Lower leg skin (tissue), 4 donors: ENCODE measurements around the gene C9orf85. TPM values are rescaled to one million over a fixed set of nuclear protein-coding genes. Genes with fewer than 3 reads are reported as not detected.

Experiments used
- DNase-seq, 2 donors: peaks; one replicate each; pipeline ENCODE4 v3.0.0-alpha.2; 2019; ENCODE audit warnings: low spot score in 2 of 2
- H3K4me3 ChIP-seq: fragments of 200-600 bp; sonication (generic); 2 replicates; pipeline ENCODE4 v1.5.1; 2017; ENCODE audit warnings: mild to moderate bottlenecking, low read depth; ENCODE audit not compliant: poor library complexity, severe bottlenecking
- POLR2A ChIP-seq, 2 donors: fragments of 450-650 bp; IDR thresholded peaks; one replicate each; pipeline ENCODE4 v1.6.1; 2016 to 2017; ENCODE audit warnings: antibody characterized with exemption in 2 of 2, mild to moderate bottlenecking in 1 of 2, moderate library complexity in 1 of 2
- WGBS, 2 donors: methylation state at CpG; one replicate each; pipeline ENCODE4 v1.1.5; 2018; 5-methylcytosine and 5-hydroxymethylcytosine counted together
- intact Hi-C: fragments of 100-400 bp; cut with DNase I; formaldehyde crosslinking; loops from one replicate; pipeline ENCODE4 v1.15.0; 2023; ENCODE audit warnings: low total_unique reads
- total RNA-seq, 4 donors: library from RNA; depleted of rRNA; stranded (reverse); fragments of >200 nt; gene quantifications; one replicate each; pipeline ENCODE4 v1.1.0, GENCODE V29; 2016
- TF ChIP-seq, protein P1 (sequence below), 3 donors: fragments of 450-650 bp; IDR thresholded peaks; one replicate each; pipeline ENCODE4 v1.5.1; 2016; ENCODE audit warnings: antibody characterized with exemption in 3 of 3, mild to moderate bottlenecking in 3 of 3, moderate library complexity in 2 of 3

Gene C9orf85, protein sequence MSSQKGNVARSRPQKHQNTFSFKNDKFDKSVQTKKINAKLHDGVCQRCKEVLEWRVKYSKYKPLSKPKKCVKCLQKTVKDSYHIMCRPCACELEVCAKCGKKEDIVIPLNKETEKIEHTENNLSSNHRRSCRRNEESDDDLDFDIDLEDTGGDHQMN
- 10 to 100 TPM in 3 of 4 donors, 1 to 10 TPM in 1; 7.9 to 17.3 (median 11.5) TPM for total RNA-seq

DNA sequence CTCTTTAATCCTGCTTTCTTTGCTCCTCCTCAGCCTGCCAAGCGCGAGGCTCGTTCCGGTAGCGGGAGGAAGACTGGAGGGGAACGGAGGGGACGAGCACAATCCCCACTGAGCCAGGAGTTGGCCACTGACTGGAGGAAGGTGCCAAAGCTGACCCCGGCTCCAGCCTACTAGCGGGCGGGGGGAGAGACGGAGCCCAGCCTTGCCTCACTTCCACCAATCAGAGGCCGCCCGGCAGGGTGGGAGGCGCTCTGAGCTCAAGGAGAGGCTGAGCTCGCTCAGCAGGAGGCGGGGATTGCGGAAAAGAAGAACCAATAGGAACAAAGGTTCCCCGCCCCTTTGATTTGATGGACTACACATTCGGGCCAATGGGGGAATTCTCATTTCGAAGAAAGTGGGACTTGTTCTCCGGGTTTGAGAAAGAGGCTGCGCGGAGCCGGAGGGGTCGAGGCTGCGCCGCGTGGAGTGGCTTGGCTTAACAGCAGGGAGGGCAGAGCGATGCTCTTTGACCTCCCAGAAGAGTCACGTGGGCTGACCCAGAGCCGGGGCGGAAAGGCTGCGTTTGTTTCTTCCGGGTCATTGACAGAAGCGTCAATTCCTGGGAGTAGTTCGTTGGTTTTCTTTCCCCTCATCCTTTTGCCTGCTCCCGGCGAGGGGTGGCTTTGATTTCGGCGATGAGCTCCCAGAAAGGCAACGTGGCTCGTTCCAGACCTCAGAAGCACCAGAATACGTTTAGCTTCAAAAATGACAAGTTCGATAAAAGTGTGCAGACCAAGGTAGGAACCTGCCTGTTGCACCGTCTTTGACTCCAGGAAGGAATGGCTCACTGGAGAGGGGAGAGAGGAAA lies at the start of gene C9orf85, which contains the start of gene ABHD17B:
C9orf85 (plus strand) TSS at position 579 of the 847 bp plus-strand sequence; CDS start at position 675, 96 bp downstream.
ABHD17B (minus strand) TSS at position 133 of the 847 bp plus-strand sequence. CDS start 36,113 bp downstream, outside the sequence.
- WGBS, 2 donors, result 0% methylated on average over 44 to 45 of the region's 45 CpGs
- TF ChIP-seq, protein P1, sequence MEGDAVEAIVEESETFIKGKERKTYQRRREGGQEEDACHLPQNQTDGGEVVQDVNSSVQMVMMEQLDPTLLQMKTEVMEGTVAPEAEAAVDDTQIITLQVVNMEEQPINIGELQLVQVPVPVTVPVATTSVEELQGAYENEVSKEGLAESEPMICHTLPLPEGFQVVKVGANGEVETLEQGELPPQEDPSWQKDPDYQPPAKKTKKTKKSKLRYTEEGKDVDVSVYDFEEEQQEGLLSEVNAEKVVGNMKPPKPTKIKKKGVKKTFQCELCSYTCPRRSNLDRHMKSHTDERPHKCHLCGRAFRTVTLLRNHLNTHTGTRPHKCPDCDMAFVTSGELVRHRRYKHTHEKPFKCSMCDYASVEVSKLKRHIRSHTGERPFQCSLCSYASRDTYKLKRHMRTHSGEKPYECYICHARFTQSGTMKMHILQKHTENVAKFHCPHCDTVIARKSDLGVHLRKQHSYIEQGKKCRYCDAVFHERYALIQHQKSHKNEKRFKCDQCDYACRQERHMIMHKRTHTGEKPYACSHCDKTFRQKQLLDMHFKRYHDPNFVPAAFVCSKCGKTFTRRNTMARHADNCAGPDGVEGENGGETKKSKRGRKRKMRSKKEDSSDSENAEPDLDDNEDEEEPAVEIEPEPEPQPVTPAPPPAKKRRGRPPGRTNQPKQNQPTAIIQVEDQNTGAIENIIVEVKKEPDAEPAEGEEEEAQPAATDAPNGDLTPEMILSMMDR (IDR thresholded peaks at IDR 0.05), result no peak
- TF ChIP-seq POLR2A (IDR thresholded peaks at IDR 0.05), result peak in 1 of 2 donors; percentile 79
- DNase-seq, result peak; percentile 99 to 100
- intact Hi-C loops, result no loop called here
- H3K4me3 ChIP-seq, result peak within 1 kb of the TSS; percentile 97

DNA sequence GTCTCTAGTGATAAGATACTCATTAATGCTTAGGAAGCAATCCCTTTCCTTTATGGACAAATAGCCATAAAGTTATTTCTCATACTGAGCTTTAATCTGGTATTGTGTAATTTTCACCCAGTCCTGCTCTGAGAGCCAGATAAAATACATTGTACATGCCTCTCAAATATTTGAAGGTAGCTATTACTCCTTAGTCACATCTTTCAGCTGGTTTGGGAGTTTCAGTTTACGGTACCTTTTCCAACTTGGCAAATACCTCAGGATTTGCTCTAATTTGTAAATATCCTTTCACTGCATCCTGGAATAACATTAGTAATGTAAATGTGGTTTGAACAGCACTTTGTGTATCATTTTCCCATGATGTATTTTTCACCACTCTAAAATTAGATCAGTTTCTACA lies 47.8 kb upstream of the C9orf85 start:
- H3K4me3 ChIP-seq, result no peak overlapping the region
- intact Hi-C loops, result no loop called here
- DNase-seq, result no peak
- WGBS, 2 donors, result 86 to 92% methylated on average over 1 of the region's 1 CpG
- TF ChIP-seq, protein P1 (IDR thresholded peaks at IDR 0.05), result no peak
- no peak for TF ChIP-seq POLR2A (IDR thresholded peaks at IDR 0.05)

DNA sequence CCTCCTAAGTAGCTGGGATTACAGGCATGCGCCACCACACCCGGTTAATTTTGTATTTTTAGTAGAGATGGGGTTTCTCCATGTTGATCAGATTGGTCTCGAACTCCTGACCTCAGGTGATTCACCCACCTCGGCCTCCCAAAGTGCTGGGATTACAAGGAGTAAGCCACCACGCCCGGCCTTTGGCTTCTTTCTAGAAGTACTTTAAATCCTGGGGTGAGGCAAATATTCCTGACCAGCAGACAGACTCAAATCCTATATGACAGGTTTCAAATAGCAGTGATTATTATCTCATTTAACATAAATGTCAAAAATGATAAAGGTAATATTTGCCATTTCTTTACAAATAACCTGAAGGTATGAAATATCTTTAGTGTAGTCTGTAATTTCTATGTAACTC lies 36.1 kb upstream of the C9orf85 start:
- no peak for TF ChIP-seq POLR2A (IDR thresholded peaks at IDR 0.05)
- TF ChIP-seq, protein P1 (IDR thresholded peaks at IDR 0.05), result no peak
- no peak overlapping the region for H3K4me3 ChIP-seq
- no peak for DNase-seq
- WGBS, 2 donors, result 93 to 97% methylated on average over 6 of the region's 6 CpGs
- intact Hi-C loops, result no loop called here

DNA sequence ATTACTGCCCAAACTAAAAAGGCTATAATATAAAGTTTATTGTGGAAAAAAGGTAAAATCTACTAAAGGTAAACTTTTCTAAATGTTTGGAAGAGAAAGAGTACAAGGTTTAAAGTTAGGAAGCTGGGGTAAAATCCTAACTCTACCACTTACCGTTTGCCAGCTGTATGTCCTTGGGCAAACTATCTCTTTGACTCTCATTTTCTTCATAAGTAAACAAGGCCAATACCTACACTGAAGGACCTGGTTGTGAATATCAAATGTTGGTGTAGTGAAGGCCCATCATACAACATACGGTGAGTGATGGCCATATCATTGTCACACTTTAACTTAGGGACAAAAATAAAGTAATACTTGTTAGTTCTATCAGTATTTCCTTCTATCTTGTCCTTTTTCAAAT lies 35.3 kb upstream of the C9orf85 start:
- DNase-seq, result no peak
- H3K4me3 ChIP-seq, result no peak overlapping the region
- TF ChIP-seq POLR2A (IDR thresholded peaks at IDR 0.05), result no peak
- TF ChIP-seq, protein P1 (IDR thresholded peaks at IDR 0.05), result no peak
- WGBS, 2 donors, result 90 to 93% methylated on average over 2 of the region's 2 CpGs
- intact Hi-C loops, result no loop called here

DNA sequence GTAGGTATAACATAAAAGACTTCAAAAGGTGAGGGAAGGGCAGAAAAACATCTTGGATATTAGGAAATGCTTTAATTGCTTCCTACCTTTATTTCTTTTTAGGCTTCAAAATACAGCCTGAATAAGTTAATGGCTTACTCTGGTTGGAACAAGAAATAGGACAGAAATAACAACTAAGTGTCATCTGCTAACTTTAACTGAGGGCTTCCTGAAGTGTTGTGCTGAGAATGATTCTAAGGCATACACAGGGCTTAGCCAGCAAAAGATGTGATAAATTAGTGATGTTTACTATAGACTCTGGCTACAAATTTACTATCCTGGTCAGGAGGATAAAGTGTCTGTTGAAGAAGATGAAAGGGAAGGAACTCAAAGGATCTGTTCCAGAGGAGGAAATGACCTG lies 34.6 kb upstream of the C9orf85 start:
- no peak overlapping the region for H3K4me3 ChIP-seq
- intact Hi-C loops, result no loop called here
- DNase-seq, result no peak
- no peak for TF ChIP-seq POLR2A (IDR thresholded peaks at IDR 0.05)
- TF ChIP-seq, protein P1 (IDR thresholded peaks at IDR 0.05), result no peak
